Measurements from ENCODE around the gene GIT2. TPM values are rescaled to one million over a fixed set of nuclear protein-coding genes. Genes with fewer than 3 reads are reported as not detected.
A peak's percentile ranks its signal among the peaks of the same experiment; 100 is the strongest.

GIT2 gene
- total and polyA plus RNA-seq, 2 of the 13 experiments (the other 11 are each of a cell fraction or from before 2014, with no cell fraction given) = 18.4 to 19.8 TPM

- peak; percentile 74 for TF ChIP-seq MNT (IDR thresholded peaks at IDR 0.05)
- TF ChIP-seq CCDC6 (CRISPR knock-in tag; IDR thresholded peaks at IDR 0.05) = peak; percentile 19; the same call in 1 of the 2 replicates
- TF ChIP-seq TP53 (CRISPR knock-in tag; conservative IDR thresholded peaks at IDR 0.05) = no peak
- no peak for TF ChIP-seq PRPF4 (IDR thresholded peaks at IDR 0.05; ENCODE audit: low read depth, low read length, poor library complexity, severe bottlenecking)
- TF ChIP-seq, protein P1, sequence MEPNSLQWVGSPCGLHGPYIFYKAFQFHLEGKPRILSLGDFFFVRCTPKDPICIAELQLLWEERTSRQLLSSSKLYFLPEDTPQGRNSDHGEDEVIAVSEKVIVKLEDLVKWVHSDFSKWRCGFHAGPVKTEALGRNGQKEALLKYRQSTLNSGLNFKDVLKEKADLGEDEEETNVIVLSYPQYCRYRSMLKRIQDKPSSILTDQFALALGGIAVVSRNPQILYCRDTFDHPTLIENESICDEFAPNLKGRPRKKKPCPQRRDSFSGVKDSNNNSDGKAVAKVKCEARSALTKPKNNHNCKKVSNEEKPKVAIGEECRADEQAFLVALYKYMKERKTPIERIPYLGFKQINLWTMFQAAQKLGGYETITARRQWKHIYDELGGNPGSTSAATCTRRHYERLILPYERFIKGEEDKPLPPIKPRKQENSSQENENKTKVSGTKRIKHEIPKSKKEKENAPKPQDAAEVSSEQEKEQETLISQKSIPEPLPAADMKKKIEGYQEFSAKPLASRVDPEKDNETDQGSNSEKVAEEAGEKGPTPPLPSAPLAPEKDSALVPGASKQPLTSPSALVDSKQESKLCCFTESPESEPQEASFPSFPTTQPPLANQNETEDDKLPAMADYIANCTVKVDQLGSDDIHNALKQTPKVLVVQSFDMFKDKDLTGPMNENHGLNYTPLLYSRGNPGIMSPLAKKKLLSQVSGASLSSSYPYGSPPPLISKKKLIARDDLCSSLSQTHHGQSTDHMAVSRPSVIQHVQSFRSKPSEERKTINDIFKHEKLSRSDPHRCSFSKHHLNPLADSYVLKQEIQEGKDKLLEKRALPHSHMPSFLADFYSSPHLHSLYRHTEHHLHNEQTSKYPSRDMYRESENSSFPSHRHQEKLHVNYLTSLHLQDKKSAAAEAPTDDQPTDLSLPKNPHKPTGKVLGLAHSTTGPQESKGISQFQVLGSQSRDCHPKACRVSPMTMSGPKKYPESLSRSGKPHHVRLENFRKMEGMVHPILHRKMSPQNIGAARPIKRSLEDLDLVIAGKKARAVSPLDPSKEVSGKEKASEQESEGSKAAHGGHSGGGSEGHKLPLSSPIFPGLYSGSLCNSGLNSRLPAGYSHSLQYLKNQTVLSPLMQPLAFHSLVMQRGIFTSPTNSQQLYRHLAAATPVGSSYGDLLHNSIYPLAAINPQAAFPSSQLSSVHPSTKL (CRISPR knock-in tag; IDR thresholded peaks at IDR 0.05) = peak; percentile 97
- TF ChIP-seq GATAD1 (CRISPR knock-in tag; IDR thresholded peaks at IDR 0.05) = peak; percentile 38; the same call in 1 of the 2 replicates
- peak; percentile 35; the same call in 1 of the 2 replicates for TF ChIP-seq YEATS2 (CRISPR knock-in tag; IDR thresholded peaks at IDR 0.05; ENCODE audit: borderline replicate concordance)
- TF ChIP-seq ZNF766 (CRISPR knock-in tag; IDR thresholded peaks at IDR 0.05; ENCODE audit: borderline replicate concordance) = no peak
- TF ChIP-seq, protein P2, sequence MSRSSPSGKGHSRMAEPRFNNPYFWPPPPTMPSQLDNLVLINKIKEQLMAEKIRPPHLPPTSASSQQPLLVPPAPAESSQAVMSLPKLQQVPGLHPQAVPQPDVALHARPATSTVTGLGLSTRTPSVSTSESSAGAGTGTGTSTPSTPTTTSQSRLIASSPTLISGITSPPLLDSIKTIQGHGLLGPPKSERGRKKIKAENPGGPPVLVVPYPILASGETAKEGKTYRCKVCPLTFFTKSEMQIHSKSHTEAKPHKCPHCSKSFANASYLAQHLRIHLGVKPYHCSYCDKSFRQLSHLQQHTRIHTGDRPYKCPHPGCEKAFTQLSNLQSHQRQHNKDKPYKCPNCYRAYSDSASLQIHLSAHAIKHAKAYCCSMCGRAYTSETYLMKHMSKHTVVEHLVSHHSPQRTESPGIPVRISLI (CRISPR knock-in tag; IDR thresholded peaks at IDR 0.05; ENCODE audit: borderline replicate concordance) = peak; percentile 85
- TF ChIP-seq BRF2 (CRISPR knock-in tag; IDR thresholded peaks at IDR 0.05) = no peak
- peak; percentile 96 for TF ChIP-seq GATAD2A (CRISPR knock-in tag; IDR thresholded peaks at IDR 0.05)
- peak; percentile 78 for TF ChIP-seq FOXK1 (CRISPR knock-in tag; IDR thresholded peaks at IDR 0.05; ENCODE audit: borderline replicate concordance, low read depth)
- TF ChIP-seq FOSL1 (CRISPR knock-in tag; IDR thresholded peaks at IDR 0.05; ENCODE audit: borderline replicate concordance) = peak; percentile 91
- TF ChIP-seq PAXIP1 (CRISPR knock-in tag; conservative IDR thresholded peaks at IDR 0.05) = peak; percentile 95
- peak; percentile 60 for TF ChIP-seq ATF1 (CRISPR knock-in tag; IDR thresholded peaks at IDR 0.05)
- TF ChIP-seq ZBTB7B (CRISPR knock-in tag; IDR thresholded peaks at IDR 0.05) = peak; percentile 34; the same call in 1 of the 2 replicates
Observed at GRCh38 chr12:110039085-110039807, 43.1 kb upstream of the GIT2 start (continued).

Data from HepG2 (cell line).